ENCODE measurements around the gene CR2. TPM values are rescaled to one million over a fixed set of nuclear protein-coding genes. Genes with fewer than 3 reads are reported as not detected.
A peak's percentile ranks its signal among the peaks of the same experiment; 100 is the strongest.
"Not testable (repeated sequence)": the region's sequence is repeated elsewhere in the genome, so short reads cannot be mapped to it uniquely, and the experiment has no call there.

Gene CR2
- total and polyA plus RNA-seq, 2 experiments from 2014 or later = not detected

DNA sequence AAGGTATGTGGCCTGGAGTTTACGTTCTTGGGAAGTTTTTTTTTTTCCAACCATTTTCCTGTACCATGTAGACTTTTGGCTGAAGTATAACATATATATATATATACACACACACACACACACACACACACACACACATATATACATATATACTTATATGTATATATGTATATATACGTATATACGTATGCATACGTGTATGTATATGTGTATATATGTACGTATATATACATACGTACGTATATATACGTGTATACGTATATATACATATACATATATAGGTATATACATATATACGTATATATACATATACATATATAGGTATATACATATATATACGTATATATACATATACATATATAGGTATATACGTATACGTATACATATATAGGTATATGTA, 60.8 kb downstream of the CR2 start:
- no peaks in the 10 kb centered on the region for H3F3A ChIP-seq (ENCODE audit: insufficient read depth)
- no peak overlapping the region for H3K27ac ChIP-seq
- no peak overlapping the region for H3K4me3 ChIP-seq
- H3K9me3 ChIP-seq (ENCODE audit: low read depth) = no peaks in the 10 kb centered on the region
- TF ChIP-seq EZH2phosphoT487 (IDR thresholded peaks at IDR 0.05; ENCODE audit: insufficient read depth, low read depth) = no peak
- no peak for TF ChIP-seq EZH2 (IDR thresholded peaks at IDR 0.05; ENCODE audit: insufficient read depth, poor library complexity, severe bottlenecking)
- DNase-seq = no peak
- H3K79me2 ChIP-seq (ENCODE audit: insufficient read depth) = no peaks in the 10 kb centered on the region
- H3K4me1 ChIP-seq (ENCODE audit: insufficient read depth) = no peaks in the 10 kb centered on the region
- no peak overlapping the region for H3K4me2 ChIP-seq (ENCODE audit: unreplicated experiment)
- in situ Hi-C loops (cut with MboI) = no loop called here
- no peak overlapping the region for H3K9ac ChIP-seq
- no peaks in the 10 kb centered on the region for H3K27me3 ChIP-seq (replicated peaks; ENCODE audit: insufficient read depth)
- no peaks in the 10 kb centered on the region for H3K36me3 ChIP-seq (ENCODE audit: low read depth)
- no peaks in the 10 kb centered on the region for H4K20me1 ChIP-seq (ENCODE audit: insufficient read depth)
- no peaks in the 10 kb centered on the region for H3K9me2 ChIP-seq (ENCODE audit: insufficient read depth)
- H2AFZ ChIP-seq = no peak overlapping the region
- WGBS, 2 experiments (ENCODE audit: low coverage in 1 of 2, low lambda C conversion rate in 2 of 2, missing lambda C conversion rate in 2 of 2) = 81 to 90% methylated on average over 6 to 13 of the region's 13 CpGs

GRCh38 chr1:207516729-207517128, 62.6 kb downstream of the CR2 start:
- no peak overlapping the region for H2AFZ ChIP-seq
- no peaks in the 10 kb centered on the region for H3K4me1 ChIP-seq (ENCODE audit: insufficient read depth)
- H3K27me3 ChIP-seq (replicated peaks; ENCODE audit: insufficient read depth) = no peaks in the 10 kb centered on the region
- no peak overlapping the region for H3K4me2 ChIP-seq (ENCODE audit: unreplicated experiment)
- H3K9me2 ChIP-seq (ENCODE audit: insufficient read depth) = no peaks in the 10 kb centered on the region
- no peaks in the 10 kb centered on the region for H3F3A ChIP-seq (ENCODE audit: insufficient read depth)
- DNase-seq = no peak
- in situ Hi-C loops (cut with MboI) = no loop called here
- H3K27ac ChIP-seq = no peak overlapping the region
- H4K20me1 ChIP-seq (ENCODE audit: insufficient read depth) = no peaks in the 10 kb centered on the region
- TF ChIP-seq EZH2phosphoT487 (IDR thresholded peaks at IDR 0.05; ENCODE audit: insufficient read depth, low read depth) = no peak
- TF ChIP-seq EZH2 (IDR thresholded peaks at IDR 0.05; ENCODE audit: insufficient read depth, poor library complexity, severe bottlenecking) = no peak
- H3K79me2 ChIP-seq (ENCODE audit: insufficient read depth) = no peaks in the 10 kb centered on the region
- H3K36me3 ChIP-seq (ENCODE audit: low read depth) = no peaks in the 10 kb centered on the region
- no peaks in the 10 kb centered on the region for H3K9me3 ChIP-seq (ENCODE audit: low read depth)
- no peak overlapping the region for H3K9ac ChIP-seq
- no peak overlapping the region for H3K4me3 ChIP-seq

DNA sequence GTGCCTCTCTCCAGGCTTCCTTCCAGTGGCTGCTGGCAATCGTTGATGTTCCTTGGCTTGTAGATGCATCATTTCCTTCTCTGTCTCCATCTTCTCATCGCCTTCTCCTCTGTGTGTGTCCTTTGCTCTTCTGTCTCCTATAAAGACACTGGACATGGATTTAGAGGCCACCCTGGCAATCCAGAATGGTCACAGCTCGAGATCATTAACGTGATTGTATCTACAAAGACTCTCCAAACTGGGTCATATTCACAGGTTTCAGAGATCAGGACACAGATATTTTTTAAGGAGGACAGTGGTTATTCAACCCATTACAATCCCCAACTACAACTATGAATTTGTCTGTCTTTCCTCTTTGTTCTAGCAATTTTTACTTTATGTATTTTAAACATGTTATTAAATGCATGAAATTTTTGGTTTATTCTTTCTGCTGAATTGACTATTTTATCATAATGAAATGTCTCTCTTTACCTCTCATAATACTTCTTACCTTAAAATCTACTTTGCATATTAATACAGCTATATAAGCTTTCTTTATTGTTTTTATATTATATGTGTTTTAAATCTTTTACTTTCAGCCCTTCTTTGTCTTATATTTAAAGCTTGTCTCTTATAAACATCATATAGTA, 64.6 kb downstream of the CR2 start:
- Histone ChIP-seq H3K36me3 (ENCODE audit: low read depth) (no peaks in the 10 kb centered on the region), H3K9me3 (ENCODE audit: low read depth) (no peaks in the 10 kb centered on the region), H3K79me2 (ENCODE audit: insufficient read depth) (no peaks in the 10 kb centered on the region), H3K27me3 (replicated peaks; ENCODE audit: insufficient read depth) (no peaks in the 10 kb centered on the region), H3K9me2 (ENCODE audit: insufficient read depth) (no peaks in the 10 kb centered on the region), H3F3A (ENCODE audit: insufficient read depth) (no peaks in the 10 kb centered on the region), H3K4me3 (no peak overlapping the region), H4K20me1 (ENCODE audit: insufficient read depth) (no peaks in the 10 kb centered on the region), H3K4me2 (ENCODE audit: unreplicated experiment) (no peak overlapping the region), H3K9ac (no peak overlapping the region), H3K4me1 (ENCODE audit: insufficient read depth) (no peaks in the 10 kb centered on the region), H2AFZ (peak overlapping the region; percentile 42; the same call in 1 of the 2 replicates), H3K27ac (no peak overlapping the region)
- DNase-seq = no peak
- WGBS, 2 experiments (ENCODE audit: low coverage in 1 of 2, low lambda C conversion rate in 2 of 2, missing lambda C conversion rate in 2 of 2) = 14 to 18% methylated on average over 4 of the region's 4 CpGs
- TF ChIP-seq EZH2phosphoT487 (IDR thresholded peaks at IDR 0.05; ENCODE audit: insufficient read depth, low read depth) = no peak
- no peak for TF ChIP-seq EZH2 (IDR thresholded peaks at IDR 0.05; ENCODE audit: insufficient read depth, poor library complexity, severe bottlenecking)
- in situ Hi-C loops (cut with MboI) = no loop called here

DNA sequence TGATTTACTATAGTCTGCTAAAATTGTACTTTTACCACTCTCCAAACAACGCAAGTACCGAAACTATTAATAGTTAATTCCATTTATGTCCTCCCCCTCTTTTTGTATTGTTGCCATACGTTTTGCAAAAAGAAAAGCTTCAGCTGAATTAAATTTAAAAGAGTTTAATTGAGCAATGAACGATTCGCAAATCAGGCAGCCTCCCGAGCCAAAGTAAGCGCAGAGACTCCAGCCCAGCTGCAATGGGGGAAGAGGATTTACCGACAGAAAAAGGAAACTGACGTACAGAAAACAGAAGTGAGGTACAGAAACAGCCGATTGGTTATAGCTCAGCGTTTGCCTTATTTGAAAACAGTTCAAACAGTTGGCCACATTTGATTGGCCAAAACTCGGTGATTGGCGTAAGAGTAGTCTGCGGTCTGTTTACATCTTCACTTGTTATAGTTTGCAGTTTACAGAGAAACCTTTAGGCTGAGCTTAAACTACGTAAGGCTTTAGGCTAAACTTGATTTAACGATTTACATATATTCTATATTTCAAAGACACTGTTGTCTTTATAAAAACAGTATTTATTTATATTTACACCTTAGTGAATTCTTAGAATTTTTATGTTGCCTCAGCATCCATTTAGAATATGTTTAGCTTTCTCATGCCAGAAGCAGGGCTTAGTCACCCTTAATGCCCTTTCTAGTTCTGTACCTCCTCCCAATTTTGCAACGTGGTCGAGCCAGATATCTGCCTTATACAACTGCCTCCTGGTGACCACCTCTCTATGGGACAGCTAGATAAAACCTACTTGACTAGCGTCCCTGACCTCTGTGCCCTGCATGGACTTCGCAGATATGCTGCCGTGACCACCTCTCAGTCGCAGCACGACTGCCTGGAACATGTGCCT, 65.6 kb downstream of the CR2 start:
- WGBS, 2 experiments (ENCODE audit: low coverage in 1 of 2, low lambda C conversion rate in 2 of 2, missing lambda C conversion rate in 2 of 2) = 33 to 37% methylated on average over 23 of the region's 23 CpGs
- Histone ChIP-seq H3K27me3 (replicated peaks; ENCODE audit: insufficient read depth) (no peaks in the 10 kb centered on the region), H3K9ac (peak overlapping the region; percentile 18; the same call in 1 of the 2 replicates), H4K20me1 (ENCODE audit: insufficient read depth) (no peaks in the 10 kb centered on the region), H2AFZ (peak overlapping the region; percentile 76), H3K4me3 (peak overlapping the region; percentile 66), H3K9me2 (ENCODE audit: insufficient read depth) (no peaks in the 10 kb centered on the region), H3K79me2 (ENCODE audit: insufficient read depth) (no peaks in the 10 kb centered on the region), H3K9me3 (ENCODE audit: low read depth) (no peaks in the 10 kb centered on the region), H3F3A (ENCODE audit: insufficient read depth) (no peaks in the 10 kb centered on the region), H3K36me3 (ENCODE audit: low read depth) (no peaks in the 10 kb centered on the region), H3K27ac (no peak overlapping the region), H3K4me1 (ENCODE audit: insufficient read depth) (no peaks in the 10 kb centered on the region), H3K4me2 (ENCODE audit: unreplicated experiment) (peak overlapping the region; percentile 69)
- peak; percentile 40 for DNase-seq
- in situ Hi-C loops (cut with MboI) = no loop called here
- TF ChIP-seq EZH2 (IDR thresholded peaks at IDR 0.05; ENCODE audit: insufficient read depth, poor library complexity, severe bottlenecking) (no peak), EZH2phosphoT487 (IDR thresholded peaks at IDR 0.05; ENCODE audit: insufficient read depth, low read depth) (no peak)

- H3K79me2 ChIP-seq (ENCODE audit: insufficient read depth); DNase-seq; in situ Hi-C loops (cut with MboI); H4K20me1 ChIP-seq (ENCODE audit: insufficient read depth); H3K36me3 ChIP-seq (ENCODE audit: low read depth); H3K4me2 ChIP-seq (ENCODE audit: unreplicated experiment); H3K4me1 ChIP-seq (ENCODE audit: insufficient read depth); H3K4me3 ChIP-seq; H3K9ac ChIP-seq; H3K9me3 ChIP-seq (ENCODE audit: low read depth); H3F3A ChIP-seq (ENCODE audit: insufficient read depth); H3K27me3 ChIP-seq (replicated peaks; ENCODE audit: insufficient read depth); H3K9me2 ChIP-seq (ENCODE audit: insufficient read depth); H3K27ac ChIP-seq: not testable (repeated sequence)
- WGBS, 2 experiments (ENCODE audit: low coverage in 1 of 2, low lambda C conversion rate in 2 of 2, missing lambda C conversion rate in 2 of 2) = 89 to 92% methylated on average over 10 of the region's 10 CpGs
- peak overlapping the region; percentile 76 for H2AFZ ChIP-seq
Observed at GRCh38 chr1:207520400-207521345, 66.5 kb downstream of the CR2 start.

- H4K20me1 ChIP-seq (ENCODE audit: insufficient read depth); H3K4me3 ChIP-seq; H3K4me1 ChIP-seq (ENCODE audit: insufficient read depth); H3K36me3 ChIP-seq (ENCODE audit: low read depth); H3K9me3 ChIP-seq (ENCODE audit: low read depth); H2AFZ ChIP-seq; H3F3A ChIP-seq (ENCODE audit: insufficient read depth); H3K9me2 ChIP-seq (ENCODE audit: insufficient read depth); H3K27me3 ChIP-seq (replicated peaks; ENCODE audit: insufficient read depth); H3K9ac ChIP-seq; H3K4me2 ChIP-seq (ENCODE audit: unreplicated experiment); DNase-seq; H3K79me2 ChIP-seq (ENCODE audit: insufficient read depth); H3K27ac ChIP-seq; in situ Hi-C loops (cut with MboI): not testable (repeated sequence)
- 77 to 81% methylated on average over 3 of the region's 3 CpGs for WGBS, 2 experiments (ENCODE audit: low coverage in 1 of 2, low lambda C conversion rate in 2 of 2, missing lambda C conversion rate in 2 of 2)
Observed at GRCh38 chr1:207525239-207525638, 71.1 kb downstream of the CR2 start.

Measured in GM23248 (cell line).